ENCODE measurements around the gene GSDME. TPM values are rescaled to one million over a fixed set of nuclear protein-coding genes. Genes with fewer than 3 reads are reported as not detected.

GSDME gene
- total RNA-seq, 1 donor from 2014 or later, result 10.8 TPM

GRCh38 chr7:24702755-24703154, 54.5 kb downstream of the GSDME start:
- Mint-ChIP-seq H3K9me3 (no peaks in the 10 kb centered on the region), H3K4me1 (ENCODE audit: unreplicated experiment) (peaks cover 17% of the 10 kb centered on the region), H3K27me3 (no peaks in the 10 kb centered on the region), H3K4me3 (no peak overlapping the region), H3K27ac (no peak overlapping the region), H3K36me3 (peaks cover 16% of the 10 kb centered on the region)
- DNase-seq (ENCODE audit: extremely low spot score, unreplicated experiment), result no peak
- no peak for TF ChIP-seq CTCF (conservative IDR thresholded peaks at IDR 0.05)

GRCh38 chr7:24701261-24702235, 55.7 kb downstream of the GSDME start:
- H3K4me1 Mint-ChIP-seq (ENCODE audit: unreplicated experiment), result peaks cover 17% of the 10 kb centered on the region
- peaks cover 9% of the 10 kb centered on the region for H3K36me3 Mint-ChIP-seq
- H3K4me3 Mint-ChIP-seq, result no peak overlapping the region
- no peak overlapping the region for H3K27ac Mint-ChIP-seq
- TF ChIP-seq CTCF (conservative IDR thresholded peaks at IDR 0.05), result no peak
- DNase-seq (ENCODE audit: extremely low spot score, unreplicated experiment), result no peak
- H3K27me3 Mint-ChIP-seq, result no peaks in the 10 kb centered on the region
- H3K9me3 Mint-ChIP-seq, result no peaks in the 10 kb centered on the region

- no peak overlapping the region for H3K27ac Mint-ChIP-seq
- H3K4me1 Mint-ChIP-seq (ENCODE audit: unreplicated experiment), result peaks cover 17% of the 10 kb centered on the region
- peaks cover 9% of the 10 kb centered on the region for H3K36me3 Mint-ChIP-seq
- no peak for TF ChIP-seq CTCF (conservative IDR thresholded peaks at IDR 0.05)
- H3K9me3 Mint-ChIP-seq, result no peaks in the 10 kb centered on the region
- no peak for DNase-seq (ENCODE audit: extremely low spot score, unreplicated experiment)
- no peaks in the 10 kb centered on the region for H3K27me3 Mint-ChIP-seq
- H3K4me3 Mint-ChIP-seq, result no peak overlapping the region
These were observed 56.6 kb downstream of the GSDME start for GRCh38 chr7:24700521-24701260.

- Mint-ChIP-seq H3K4me1 (ENCODE audit: unreplicated experiment) (peaks cover 17% of the 10 kb centered on the region), H3K27me3 (no peaks in the 10 kb centered on the region), H3K9me3 (no peaks in the 10 kb centered on the region), H3K4me3 (no peak overlapping the region), H3K36me3 (peaks cover 13% of the 10 kb centered on the region), H3K27ac (no peak overlapping the region)
- TF ChIP-seq CTCF (conservative IDR thresholded peaks at IDR 0.05), result no peak
- DNase-seq (ENCODE audit: extremely low spot score, unreplicated experiment), result no peak
These were observed 58.6 kb downstream of the GSDME start for GRCh38 chr7:24698531-24699266.

- TF ChIP-seq CTCF (conservative IDR thresholded peaks at IDR 0.05), result no peak
These were observed 59.8 kb downstream of the GSDME start for GRCh38 chr7:24697416-24697815.

More at GRCh38 chr7:24697416-24697815, 59.8 kb downstream of the GSDME start:
- Mint-ChIP-seq H3K4me3 (no peak overlapping the region), H3K9me3 (no peaks in the 10 kb centered on the region), H3K4me1 (ENCODE audit: unreplicated experiment) (peaks cover 17% of the 10 kb centered on the region), H3K27me3 (no peaks in the 10 kb centered on the region), H3K27ac (no peak overlapping the region), H3K36me3 (peaks cover 13% of the 10 kb centered on the region)
- no peak for DNase-seq (ENCODE audit: extremely low spot score, unreplicated experiment)

Measured in type B pancreatic cell (in vitro differentiated cells).